Gastroesophageal sphincter (tissue), 4 donors: ENCODE measurements around the gene PHC2. TPM values are rescaled to one million over a fixed set of nuclear protein-coding genes. Genes with fewer than 3 reads are reported as not detected.

Experiments used
- ATAC-seq: fragments of 150-250 bp; one replicate; pipeline ENCODE4 v1.9.1; 2016; ENCODE audit warnings: mild to moderate bottlenecking, moderate library complexity
- H3K27ac ChIP-seq, 4 donors: fragments of 200-600 bp; sonication (generic) in 3 of 4; 1 replicate in 3 of 4; 2 replicates in 1 of 4; pipeline ENCODE4 v1.5.1; 2016 to 2019
- H3K27me3 ChIP-seq: fragments of 200-600 bp; sonication (generic); one replicate; pipeline ENCODE4 v1.5.1; 2019
- H3K36me3 ChIP-seq, 2 donors: fragments of 200-600 bp; sonication (generic); one replicate each; pipeline ENCODE4 v1.5.1; 2019; ENCODE audit warnings: control low read depth in 1 of 2
- H3K4me1 ChIP-seq, 3 donors: fragments of 200-600 bp; sonication (generic); 1 replicate in 2 of 3; 2 replicates in 1 of 3; pipeline ENCODE4 v1.5.1; 2016 to 2019; ENCODE audit warnings: control low read depth in 2 of 3
- H3K4me3 ChIP-seq, 2 donors: fragments of 200-600 bp; sonication (generic); one replicate each; pipeline ENCODE4 v1.5.1; 2019; ENCODE audit warnings: mild to moderate bottlenecking in 1 of 2, moderate library complexity in 1 of 2
- H3K9me3 ChIP-seq, 3 donors: fragments of 200-600 bp; sonication (generic); one replicate each; pipeline ENCODE4 v1.5.1; 2017 to 2019; ENCODE audit warnings: control low read depth in 2 of 3
- CTCF ChIP-seq, 4 experiments: fragments of 200-600 bp in 2 of 4; fragments of 450-650 bp in 2 of 4; sonication (generic) in 1 of 4; IDR thresholded peaks; one replicate each; pipeline ENCODE4 v1.5.1; 2017 to 2019; ENCODE audit warnings: antibody characterized with exemption in 4 of 4, mild to moderate bottlenecking in 2 of 4, moderate library complexity in 2 of 4
- EP300 ChIP-seq: sonication (generic); formaldehyde crosslinking; IDR thresholded peaks from one replicate; pipeline ENCODE4 v1.6.1; 2017; ENCODE audit warnings: antibody characterized with exemption, mild to moderate bottlenecking
- POLR2A ChIP-seq, 2 donors: fragments of 450-650 bp; IDR thresholded peaks; one replicate each; pipeline ENCODE4 v1.6.1; 2017; ENCODE audit warnings: antibody characterized with exemption in 2 of 2, mild to moderate bottlenecking in 2 of 2, moderate library complexity in 1 of 2
- POLR2AphosphoS5 ChIP-seq: sonication (generic); formaldehyde crosslinking; IDR thresholded peaks from one replicate; pipeline ENCODE4 v1.6.1; 2017; ENCODE audit warnings: antibody characterized with exemption
- WGBS, 2 donors: methylation state at CpG; one replicate each; pipeline ENCODE4 v1.1.5; 2018; ENCODE audit warnings: low coverage in 1 of 2; 5-methylcytosine and 5-hydroxymethylcytosine counted together
- total RNA-seq, 4 donors: library from RNA; depleted of rRNA; stranded (reverse); fragments of >200 nt; gene quantifications; one replicate each; pipeline ENCODE4 v1.1.0, GENCODE V29; 2016

The PHC2 gene
- total RNA-seq, 4 donors from 2014 or later, result 99.8 to 223 (median 181) TPM

- peaks cover 0 to 55% (median 14%) of the 10 kb centered on the region in 3 donors for H3K4me1 ChIP-seq
- 72% methylated on average over 6 of the region's 18 CpGs; no CpG with 5 or more reads in 1 of the 2 donors for WGBS, 2 donors
- H3K27me3 ChIP-seq, result no peaks in the 10 kb centered on the region
- H3K27ac ChIP-seq, result peak overlapping the region in 3 of 4 donors; percentile 2 to 55 (median 29)
- TF ChIP-seq CTCF (IDR thresholded peaks at IDR 0.05), result peak in 3 of 4 experiments; percentile 80 to 89 (median 85)
- TF ChIP-seq EP300, result no peak
- ATAC-seq, result peak; percentile 60
- H3K4me3 ChIP-seq, result no peak overlapping the region
- H3K9me3 ChIP-seq, result no peaks in the 10 kb centered on the region
- peaks cover 0 to 59% of the 10 kb centered on the region in 2 donors for H3K36me3 ChIP-seq
Observed at GRCh38 chr1:33298623-33299277, 132.1 kb downstream of the PHC2 start.

GRCh38 chr1:33297911-33298622 is 132.8 kb downstream of the PHC2 start:
- H3K4me1 ChIP-seq, result peaks cover 0 to 60% (median 14%) of the 10 kb centered on the region in 3 donors
- H3K4me3 ChIP-seq, result no peak overlapping the region
- peak overlapping the region in 3 of 4 donors; percentile 2 to 52 (median 29) for H3K27ac ChIP-seq
- 100% methylated on average over 1 of the region's 4 CpGs; no CpG with 5 or more reads in 1 of the 2 donors for whole genome bisulfite sequencing, 2 donors
- no peak for TF ChIP-seq EP300
- no peak for TF ChIP-seq POLR2A (IDR thresholded peaks at IDR 0.05)
- TF ChIP-seq POLR2AphosphoS5, result no peak
- no peak for TF ChIP-seq CTCF (IDR thresholded peaks at IDR 0.05)
- ATAC-seq, result no peak
- no peaks in the 10 kb centered on the region for H3K9me3 ChIP-seq
- no peaks in the 10 kb centered on the region for H3K27me3 ChIP-seq
- H3K36me3 ChIP-seq, result peaks cover 0 to 66% of the 10 kb centered on the region in 2 donors

GRCh38 chr1:33296824-33297223 is 134.1 kb downstream of the PHC2 start:
- TF ChIP-seq POLR2AphosphoS5, result no peak
- no peak for TF ChIP-seq POLR2A (IDR thresholded peaks at IDR 0.05)
- no peak for TF ChIP-seq EP300
- no peak for TF ChIP-seq CTCF (IDR thresholded peaks at IDR 0.05)
- H3K4me3 ChIP-seq, result no peak overlapping the region
- no peak for ATAC-seq
- WGBS, 2 donors, result 90 to 93% methylated on average over 2 to 4 of the region's 4 CpGs
- peaks cover 0 to 68% of the 10 kb centered on the region in 2 donors for H3K36me3 ChIP-seq
- no peaks in the 10 kb centered on the region for H3K9me3 ChIP-seq
- no peaks in the 10 kb centered on the region for H3K27me3 ChIP-seq
- peaks cover 0 to 66% (median 18%) of the 10 kb centered on the region in 3 donors for H3K4me1 ChIP-seq
- peak overlapping the region in 1 of 4 donors; percentile 67 for H3K27ac ChIP-seq

- TF ChIP-seq CTCF (IDR thresholded peaks at IDR 0.05) (no peak), POLR2AphosphoS5 (peak; percentile 36)
- peaks cover 0 to 58% (median 16%) of the 10 kb centered on the region in 3 donors for H3K4me1 ChIP-seq
- 40% methylated on average over 2 to 3 of the region's 9 CpGs for WGBS, 2 donors
- peaks cover 0 to 63% of the 10 kb centered on the region in 2 donors for H3K36me3 ChIP-seq
- H3K27me3 ChIP-seq, result no peaks in the 10 kb centered on the region
- H3K27ac ChIP-seq, result peak overlapping the region in 3 of 4 donors; percentile 46 to 73 (median 67)
- ATAC-seq, result peak; percentile 35
- no peak overlapping the region for H3K4me3 ChIP-seq
- no peaks in the 10 kb centered on the region for H3K9me3 ChIP-seq
Observed at GRCh38 chr1:33296082-33296458, 134.8 kb downstream of the PHC2 start.
